GM20431 (cell line): ENCODE results near the gene FAM83C.

Source experiments
- in situ Hi-C: fragments of 300-500 bp; cut with MseI, MboI; formaldehyde crosslinking; loops from one replicate; pipeline ENCODE4 v1.15.0; 2020; ENCODE audit warnings: low sequenced_read_pairs; ENCODE audit not compliant: unreplicated experiment

Gene FAM83C

DNA sequence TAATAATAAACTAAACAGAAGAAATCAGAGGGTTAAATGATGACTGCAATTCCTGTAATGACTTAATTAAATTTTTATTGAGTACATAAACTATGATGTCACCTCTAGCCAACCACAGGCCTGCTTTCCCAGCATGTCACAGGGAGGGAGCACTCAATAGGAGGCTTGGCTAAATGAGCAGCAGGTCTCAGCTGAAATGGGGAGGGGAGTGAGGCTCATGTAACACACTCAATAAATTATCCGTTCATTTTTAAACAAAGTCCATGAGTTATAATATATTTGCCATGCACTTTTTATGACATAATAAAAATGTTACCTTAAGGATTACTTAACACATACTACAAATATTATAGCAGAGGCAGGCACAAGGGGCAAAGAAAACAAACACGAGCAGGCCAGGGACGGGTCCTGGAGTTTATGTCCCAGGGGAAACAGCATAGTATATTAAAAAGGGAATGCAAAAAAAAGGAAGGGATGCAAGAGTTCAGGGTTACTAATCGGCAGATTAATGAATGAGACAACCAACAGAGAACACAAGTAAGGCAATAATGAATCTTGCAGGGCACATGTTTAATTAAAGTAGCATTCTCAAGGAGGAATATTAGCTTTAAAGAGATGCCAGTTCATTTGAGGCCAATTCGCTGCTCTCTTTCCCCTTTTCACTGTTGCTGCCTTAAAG, 27.1 kb upstream of the FAM83C start:
- in situ Hi-C loops: loop anchor here (10.0 to 25.0 kb wide), 2 partner anchors 115 to 193 kb away; partner anchors contain the start of gene GDF5

DNA sequence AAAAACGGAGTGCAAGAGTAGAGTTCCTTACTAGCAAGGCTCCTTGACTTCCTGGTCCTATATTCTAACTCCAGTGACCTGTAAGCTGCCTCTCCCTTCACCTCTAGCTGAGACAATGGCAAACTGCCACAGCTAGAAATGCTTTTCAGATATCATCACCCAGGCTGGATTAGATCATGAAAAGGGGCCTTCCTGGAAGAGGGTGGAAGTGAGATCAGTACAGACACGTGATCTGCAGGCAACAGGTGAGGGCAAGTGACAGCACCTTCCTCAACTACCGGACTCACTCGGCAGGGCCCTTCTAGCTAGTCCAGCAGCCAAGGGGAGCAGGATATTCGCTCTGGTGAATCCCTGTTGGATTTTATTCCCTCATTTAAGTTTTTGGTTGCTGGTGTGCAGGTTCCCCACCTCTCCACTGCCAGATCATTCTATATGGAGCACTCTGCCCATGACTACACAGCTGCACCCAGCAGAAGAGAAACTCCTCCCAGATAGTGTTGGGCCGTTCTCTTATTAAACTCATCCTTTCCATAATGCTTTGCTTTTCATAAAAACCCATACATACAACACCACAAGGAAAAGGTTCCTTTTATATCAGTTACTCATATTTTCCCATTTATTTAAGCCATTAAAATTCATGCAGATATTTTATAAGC, 26.4 kb upstream of the FAM83C start:
- in situ Hi-C loops: loop anchor here (10.0 to 25.0 kb wide), 2 partner anchors 116 to 194 kb away; partner anchors contain the start of gene GDF5

DNA sequence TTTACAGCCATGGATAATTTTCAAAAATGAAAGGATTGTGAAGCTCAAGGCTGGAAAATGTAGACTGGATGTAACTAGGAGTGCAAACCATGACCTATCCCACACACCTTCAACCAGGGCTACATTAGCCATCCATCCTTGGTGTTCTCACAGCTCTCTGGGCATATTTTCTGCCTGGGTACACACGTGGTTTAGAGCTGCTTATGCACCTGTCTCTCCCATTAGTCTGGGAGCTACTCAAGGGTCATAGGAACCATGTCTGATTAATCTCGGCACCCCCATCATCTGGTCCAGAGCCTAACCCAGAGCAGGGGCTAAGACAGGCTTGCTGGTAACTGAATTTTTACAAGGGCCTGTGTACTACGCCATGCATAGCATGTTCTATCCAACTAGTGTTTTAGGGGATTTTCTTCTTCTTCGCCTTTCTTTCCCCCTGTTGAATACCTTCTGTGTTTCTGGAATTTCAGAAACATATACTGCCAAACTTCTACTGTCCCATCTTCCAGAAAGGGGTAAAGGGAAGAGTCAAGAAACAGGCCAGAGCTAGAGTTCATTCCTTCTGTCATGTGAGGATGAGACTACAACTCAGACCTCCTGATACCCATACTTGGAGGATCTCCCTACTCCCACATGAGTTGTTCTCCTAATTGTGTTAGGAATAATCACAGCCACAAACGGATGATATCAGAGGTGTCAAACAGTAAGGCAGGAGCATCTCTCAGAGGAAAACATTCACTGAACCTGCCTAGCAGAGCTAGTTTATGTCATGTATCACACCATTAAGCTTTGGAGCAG, 25.4 kb upstream of the FAM83C start:
- in situ Hi-C loops: loop anchor here (10.0 to 25.0 kb wide), 2 partner anchors 117 to 195 kb away; partner anchors contain the start of gene GDF5

DNA sequence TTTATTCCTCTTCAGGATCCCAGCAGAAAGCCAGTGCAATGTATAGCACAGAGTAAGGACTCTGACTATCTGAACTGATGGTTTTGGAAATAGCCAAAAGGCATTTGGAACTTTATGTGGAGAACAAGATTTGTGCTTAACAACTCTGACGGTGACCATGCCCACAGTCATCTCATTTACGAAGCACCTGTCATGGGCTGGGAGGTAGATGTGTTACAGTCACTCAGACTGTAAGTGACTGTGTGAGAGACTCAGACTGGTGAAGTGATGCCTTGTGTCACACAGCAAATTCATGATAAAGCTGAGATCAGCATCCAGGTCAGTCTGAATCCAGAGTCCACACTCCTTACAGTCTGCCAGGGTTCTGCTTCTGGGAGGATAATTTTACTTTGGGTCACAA, 23.9 kb upstream of the FAM83C start:
- in situ Hi-C loops: loop anchor here (10.0 to 25.0 kb wide), 2 partner anchors 119 to 196 kb away; partner anchors contain the start of gene GDF5

DNA sequence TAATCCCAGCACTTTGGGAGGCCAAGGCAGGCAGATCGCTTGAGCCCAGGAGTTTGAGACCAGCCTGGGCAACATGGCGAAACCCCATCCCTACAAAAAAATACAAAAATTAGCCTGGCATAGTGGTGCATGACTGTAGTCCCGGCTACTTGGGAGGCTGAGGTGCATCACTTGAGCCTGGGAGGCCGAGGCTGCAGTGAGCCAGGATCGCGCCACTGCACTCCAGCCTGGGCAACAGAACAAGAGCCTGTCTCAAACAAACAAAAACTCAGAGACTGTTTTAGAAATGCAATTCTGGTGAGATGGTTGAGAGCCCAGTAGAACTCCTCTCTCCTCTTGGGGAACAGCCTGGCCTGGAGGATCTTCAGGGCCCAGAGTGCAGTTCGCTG, 23.4 kb upstream of the FAM83C start:
- in situ Hi-C loops: loop anchor here (10.0 to 25.0 kb wide), 2 partner anchors 119 to 197 kb away; partner anchors contain the start of gene GDF5

DNA sequence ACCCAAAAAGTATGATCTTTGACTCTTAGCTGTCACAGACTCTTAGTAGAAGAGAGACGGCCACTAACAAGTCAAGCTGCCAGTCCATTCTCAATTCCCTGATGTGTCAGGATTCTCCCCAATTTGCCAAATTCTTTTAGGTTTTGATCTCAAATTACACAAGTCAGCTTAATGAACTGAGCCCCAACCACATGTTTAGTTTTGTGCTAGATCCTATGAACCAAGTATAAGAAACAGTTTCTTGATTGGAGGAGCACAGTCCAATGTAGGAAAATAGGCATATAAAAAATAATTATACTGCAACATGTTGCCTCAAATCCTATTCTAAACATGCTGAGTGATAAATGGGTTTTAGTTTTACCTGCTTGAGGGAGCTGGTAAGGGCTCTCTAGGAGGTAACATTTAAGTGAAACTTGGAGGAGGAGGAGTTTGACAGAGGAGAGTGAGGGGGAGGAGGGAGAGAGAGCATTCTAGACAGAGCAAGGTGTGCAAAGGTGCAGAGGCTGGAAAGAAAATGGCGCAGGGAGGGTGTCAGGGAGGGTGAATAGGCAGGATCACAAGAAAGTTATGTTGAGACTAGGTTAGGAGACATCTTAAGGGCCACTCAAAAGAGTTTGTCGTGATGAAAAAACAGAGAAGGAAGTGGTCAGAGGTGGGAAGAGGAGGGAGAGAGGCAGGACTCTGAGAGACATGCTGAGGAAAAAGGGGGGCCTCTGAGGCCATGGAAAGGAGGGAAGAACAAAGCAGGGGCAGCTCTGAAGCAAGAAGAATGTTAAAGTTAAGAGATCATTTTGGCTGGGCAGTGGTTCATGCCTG, 22.8 kb upstream of the FAM83C start:
- in situ Hi-C loops: loop anchor here (10.0 to 25.0 kb wide), 2 partner anchors 120 to 197 kb away; partner anchors contain the start of gene GDF5

DNA sequence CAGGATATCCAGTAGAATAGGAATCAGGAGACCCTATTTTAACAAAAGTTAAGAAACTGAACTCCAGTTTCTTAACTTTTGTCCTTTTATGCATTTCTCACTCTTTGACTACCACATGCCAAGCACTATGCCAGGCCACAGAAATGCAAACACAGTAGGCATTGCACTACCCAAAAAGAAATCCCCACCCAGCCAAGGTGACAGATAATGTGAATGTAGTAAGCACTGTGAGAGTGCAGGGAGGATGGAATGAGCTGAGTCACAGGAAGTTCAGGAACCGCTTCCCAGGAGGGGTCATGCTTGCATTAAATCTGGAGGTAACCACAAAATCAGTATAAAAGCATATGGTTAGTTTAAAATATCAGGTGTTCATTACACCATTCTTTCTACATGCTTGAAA, 20.1 kb upstream of the FAM83C start:
- in situ Hi-C loops: loop anchor here (10.0 to 25.0 kb wide), 2 partner anchors 122 to 200 kb away; partner anchors contain the start of gene GDF5

DNA sequence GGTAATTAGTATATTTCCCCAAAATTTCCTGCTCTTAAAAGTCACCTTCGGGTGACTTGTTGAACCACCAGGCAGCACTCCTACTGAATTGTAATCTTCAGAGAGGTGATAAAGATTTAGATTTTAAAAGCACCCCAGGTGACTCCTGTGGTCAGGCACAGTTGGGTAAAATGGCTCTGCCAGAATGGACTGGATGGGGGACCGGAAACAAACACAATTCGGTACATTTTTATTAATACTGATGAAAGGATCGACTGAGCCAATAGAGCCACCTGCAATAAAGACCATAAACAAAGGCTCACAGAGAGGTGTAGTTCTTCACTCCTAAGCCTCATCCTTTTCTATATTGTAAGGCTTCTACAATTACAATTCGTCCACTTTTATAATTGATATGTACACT, 19.6 kb upstream of the FAM83C start:
- in situ Hi-C loops: loop anchor here (10.0 to 25.0 kb wide), 2 partner anchors 123 to 200 kb away; partner anchors contain the start of gene GDF5

DNA sequence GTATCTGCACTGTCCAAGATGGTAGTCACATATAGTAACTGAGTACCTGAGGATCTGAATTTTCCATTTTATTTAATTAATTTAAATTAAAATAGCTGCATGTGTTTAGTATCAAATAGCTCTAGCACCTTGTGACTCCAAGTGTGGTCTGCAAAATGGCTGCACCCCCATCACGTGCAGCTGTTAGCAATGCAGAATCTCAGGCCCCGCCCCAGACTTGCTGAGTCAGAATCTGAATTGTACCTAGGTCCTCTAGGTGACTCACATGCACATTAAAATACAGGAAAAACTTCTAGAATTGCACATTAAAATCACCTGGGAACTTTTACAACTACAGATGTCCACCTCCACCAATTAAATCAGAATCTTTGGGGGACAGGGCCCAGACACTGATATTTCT, 19.2 kb upstream of the FAM83C start:
- in situ Hi-C loops: loop anchor here (10.0 to 25.0 kb wide), 2 partner anchors 123 to 201 kb away; partner anchors contain the start of gene GDF5

DNA sequence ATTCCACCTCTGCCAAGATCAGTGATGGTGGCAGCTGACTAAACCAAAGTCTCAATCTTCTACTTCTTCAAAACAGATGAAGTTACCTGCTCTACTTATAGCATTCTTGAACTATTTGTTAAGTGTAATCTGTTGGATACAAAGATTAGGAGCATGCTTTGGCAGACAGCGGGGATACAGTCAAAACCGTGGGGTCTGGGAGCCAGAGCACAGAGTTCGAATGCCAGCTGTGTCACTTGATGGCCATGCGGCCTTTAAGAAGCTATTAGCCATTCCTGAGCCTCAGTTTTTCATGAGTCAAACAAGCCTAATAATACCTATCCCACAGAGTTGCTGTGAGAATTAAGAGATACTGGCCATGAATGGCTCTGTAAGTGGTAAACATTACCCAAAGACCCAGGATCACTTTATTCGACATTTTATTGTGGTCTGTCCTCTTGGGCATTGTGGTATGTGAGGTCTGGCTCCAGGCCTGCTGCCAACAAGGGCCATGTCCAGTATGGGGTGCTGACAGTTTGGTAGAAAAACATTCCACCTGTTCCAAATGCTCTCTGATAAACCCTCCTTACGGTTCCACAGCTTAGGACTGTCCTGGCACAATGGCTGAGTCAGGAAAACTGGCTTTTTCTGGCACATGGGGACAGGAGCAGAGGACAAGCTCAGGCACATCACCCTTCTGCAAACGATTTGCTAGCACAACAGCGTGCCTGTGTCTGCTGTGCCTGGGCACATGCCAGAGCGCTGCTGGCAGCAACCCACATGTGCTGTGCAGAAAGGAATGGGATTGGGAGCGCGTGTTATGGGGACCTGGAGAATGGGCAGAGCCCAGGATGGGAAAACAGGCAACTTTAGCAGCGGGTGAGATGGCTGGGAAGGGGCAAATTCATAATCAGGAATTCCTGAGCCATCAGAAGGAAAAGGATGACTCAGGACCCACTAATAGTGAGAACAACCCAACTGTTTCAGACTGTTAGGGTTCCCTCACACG, 15.7 kb upstream of the FAM83C start:
- in situ Hi-C loops: loop anchor here (25.0 kb wide), 1 partner anchor 204 kb away; no protein-coding TSS in a partner anchor

DNA sequence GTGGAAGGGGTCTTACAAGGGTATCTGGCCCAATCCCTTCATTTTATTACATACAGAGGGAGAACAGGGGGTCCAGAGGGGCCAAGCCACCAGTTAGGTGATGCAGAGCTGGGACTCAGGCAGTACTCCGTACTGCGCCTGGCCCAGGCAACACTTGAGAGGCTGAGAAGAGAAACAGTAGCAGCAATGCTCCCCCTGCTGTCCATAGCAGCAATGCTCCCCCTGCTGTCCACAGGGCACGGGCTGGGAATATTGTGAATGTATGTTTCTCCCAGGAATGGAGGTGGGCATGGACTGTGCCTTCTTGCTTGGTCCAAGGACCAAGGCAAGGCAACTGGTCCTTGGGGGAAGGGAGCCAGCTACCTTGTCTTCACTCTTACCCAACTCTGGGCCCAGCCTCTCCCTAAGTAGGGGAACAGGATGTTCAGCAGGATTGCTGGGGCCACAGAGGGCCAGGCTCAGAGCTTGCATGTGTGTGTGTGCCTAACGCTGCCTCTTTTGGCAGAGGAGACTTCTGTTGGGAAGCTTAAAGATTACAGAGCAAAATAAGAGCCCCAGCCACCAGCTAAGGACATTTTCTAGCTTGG, 14.8 kb upstream of the FAM83C start:
- in situ Hi-C loops: loop anchor here (25.0 kb wide), 1 partner anchor 205 kb away; no protein-coding TSS in a partner anchor

DNA sequence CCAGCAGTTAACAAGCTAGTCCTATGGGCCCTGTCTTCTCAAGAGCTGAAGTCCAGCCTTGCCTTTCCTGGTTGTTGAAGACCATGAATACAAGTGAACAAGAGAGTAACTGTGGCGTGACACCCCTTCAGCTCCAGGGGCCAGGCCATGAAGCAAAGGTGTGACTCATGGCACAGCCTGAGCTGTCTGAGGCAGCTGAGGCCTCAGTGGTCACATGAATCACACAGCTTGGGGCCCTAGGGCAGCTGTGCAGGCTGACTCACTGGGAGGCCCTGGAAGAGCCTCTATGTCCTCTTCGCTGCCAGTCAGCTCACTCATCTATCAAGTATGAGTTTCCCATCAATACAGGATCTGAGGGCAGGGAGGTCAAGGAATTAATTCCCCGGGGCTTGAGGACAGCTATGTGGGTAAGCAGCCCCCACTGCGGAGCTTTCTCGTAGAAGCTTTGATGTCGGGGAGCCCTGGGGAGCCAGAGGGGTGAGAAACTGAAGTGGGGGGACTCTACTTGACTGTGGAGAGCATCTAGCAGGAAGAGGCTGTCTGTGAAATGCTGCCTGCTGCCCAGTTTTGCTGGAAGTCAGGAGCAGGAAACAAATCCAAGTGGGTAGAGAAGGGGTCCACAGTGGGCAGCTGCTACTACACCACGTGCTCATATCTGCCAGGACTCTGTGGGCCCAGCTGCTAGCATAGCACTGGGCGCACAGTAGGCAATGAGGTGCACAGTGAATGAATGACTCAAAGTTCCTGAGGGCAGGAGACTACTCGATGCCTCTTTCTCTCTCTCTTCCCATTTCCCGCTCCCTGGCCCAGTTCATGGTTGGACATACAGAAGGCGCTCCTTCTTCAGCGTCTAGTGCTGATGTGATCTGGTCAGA, 13.7 kb upstream of the FAM83C start:
- in situ Hi-C loops: loop anchor here (25.0 kb wide), 1 partner anchor 206 kb away; no protein-coding TSS in a partner anchor

DNA sequence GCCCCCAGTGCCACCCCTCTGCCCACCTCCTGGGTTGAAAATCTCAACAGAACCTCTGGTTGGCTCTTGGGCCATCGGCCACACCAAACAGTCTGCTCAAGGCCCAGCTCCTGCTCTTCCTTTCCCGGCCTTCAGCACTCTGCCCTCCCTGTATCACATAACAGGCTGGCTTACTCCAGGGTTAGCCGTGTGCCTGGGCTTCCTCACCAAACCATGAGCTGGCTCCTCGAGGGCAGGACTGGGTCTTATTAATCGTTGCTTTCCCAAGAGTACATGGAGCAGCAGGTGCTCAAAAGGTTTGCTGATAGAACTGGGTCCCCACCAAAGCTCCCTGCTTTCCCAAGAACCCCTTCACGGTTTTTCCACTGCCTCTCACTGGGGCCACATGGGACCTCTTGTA, 12.7 kb upstream of the FAM83C start:
- in situ Hi-C loops: loop anchor here (25.0 kb wide), 1 partner anchor 207 kb away; no protein-coding TSS in a partner anchor

DNA sequence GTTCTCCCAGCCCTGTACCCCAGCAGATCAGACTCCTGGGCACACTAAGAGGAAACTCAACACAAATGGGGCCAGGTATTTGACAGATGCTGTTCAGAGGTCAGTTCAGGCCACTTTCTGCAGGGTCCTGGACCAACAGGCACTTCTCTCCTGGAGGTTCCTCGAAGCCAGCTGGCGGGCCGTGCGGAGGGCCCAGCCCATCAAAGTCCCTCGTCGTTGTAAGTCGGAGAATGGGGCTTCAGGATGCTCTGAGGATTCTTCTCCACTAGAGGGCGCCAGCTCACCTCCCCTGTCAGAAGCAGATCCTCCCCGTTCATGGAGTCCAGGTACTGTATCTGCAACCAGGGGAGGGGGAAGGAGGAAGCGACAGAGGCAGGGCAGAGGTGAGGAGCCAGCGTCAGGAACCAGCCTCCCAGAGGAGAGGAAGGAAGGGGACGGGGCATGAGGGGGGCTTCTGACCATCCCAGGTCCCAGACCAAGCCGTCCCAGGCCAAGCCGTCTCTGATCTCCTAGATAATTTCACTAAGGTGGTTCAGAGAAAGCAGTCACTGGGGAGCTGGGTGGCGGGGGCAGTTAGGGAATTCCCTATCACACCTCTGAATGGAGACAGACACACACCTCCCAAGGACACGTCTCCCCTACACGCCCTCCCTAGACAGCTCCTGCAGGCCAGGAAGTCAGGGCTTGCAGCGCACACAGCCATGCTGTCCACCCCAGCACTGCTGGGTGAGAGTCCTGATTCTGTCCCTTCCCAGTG, 11.7 kb upstream of the FAM83C start:
- in situ Hi-C loops: loop anchor here (25.0 kb wide), 1 partner anchor 208 kb away; no protein-coding TSS in a partner anchor

DNA sequence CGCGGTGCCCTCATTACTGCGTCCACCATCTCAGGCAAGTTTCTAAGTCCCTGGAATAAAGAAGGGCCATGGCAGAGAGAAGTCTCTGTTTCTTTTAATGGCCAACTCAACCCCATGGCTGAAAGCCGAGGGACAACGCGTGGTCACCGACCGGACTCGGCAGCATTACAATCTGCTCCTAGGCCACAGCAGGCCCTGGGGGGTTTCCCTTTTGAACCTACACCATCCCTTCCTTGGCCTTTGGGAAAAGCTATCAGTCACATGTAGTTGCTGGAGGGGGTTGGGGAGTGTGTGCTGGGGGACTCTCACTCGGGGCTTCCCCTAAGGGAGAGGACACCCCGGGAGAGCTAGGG, 11.1 kb upstream of the FAM83C start:
- in situ Hi-C loops: loop anchor here (25.0 kb wide), 1 partner anchor 209 kb away; no protein-coding TSS in a partner anchor
